Uterus (tissue), 4 donors: Measurements from ENCODE around the gene PDPN. TPM values are rescaled to one million over a fixed set of nuclear protein-coding genes. Genes with fewer than 3 reads are reported as not detected.
A peak's percentile ranks its signal among the peaks of the same experiment; 100 is the strongest.

Experiments used
- DNase-seq, 2 donors: peaks; one replicate each; pipeline ENCODE4 v3.0.0-alpha.2; 2019 to 2020
- H3K27ac ChIP-seq, 2 donors: fragments of 200-600 bp; sonication (generic); 1 replicate in 1 of 2; 2 replicates in 1 of 2; pipeline ENCODE4 v1.5.1; 2016 to 2018
- H3K27me3 ChIP-seq, 2 donors: fragments of 200-600 bp; sonication (generic); one replicate each; pipeline ENCODE4 v1.5.1; 2018 to 2019; ENCODE audit warnings: control low read depth in 1 of 2
- H3K36me3 ChIP-seq, 2 donors: fragments of 200-600 bp; sonication (generic); one replicate each; pipeline ENCODE4 v1.5.1; 2019; ENCODE audit warnings: control low read depth in 1 of 2
- H3K4me1 ChIP-seq, 2 donors: fragments of 200-600 bp; sonication (generic); one replicate each; pipeline ENCODE4 v1.5.1; 2018 to 2019; ENCODE audit warnings: control low read depth in 1 of 2
- H3K4me3 ChIP-seq, 2 donors: fragments of 200-600 bp; sonication (generic); 1 replicate in 1 of 2; 2 replicates in 1 of 2; pipeline ENCODE4 v1.5.1; 2018 to 2019; ENCODE audit warnings: mild to moderate bottlenecking in 1 of 2
- H3K9me3 ChIP-seq, 2 donors: fragments of 200-600 bp; sonication (generic); one replicate each; pipeline ENCODE4 v1.5.1; 2019; ENCODE audit warnings: control low read depth in 1 of 2
- POLR2A ChIP-seq, 2 donors: fragments of 450-650 bp; IDR thresholded peaks; one replicate each; pipeline ENCODE4 v1.6.1; 2016; ENCODE audit warnings: antibody characterized with exemption in 2 of 2, mild to moderate bottlenecking in 1 of 2, moderate library complexity in 1 of 2
- intact Hi-C: fragments of 100-400 bp; cut with DNase I; formaldehyde crosslinking; loops from one replicate; pipeline ENCODE4 v1.15.1; 2023; ENCODE audit warnings: low total_unique reads
- total RNA-seq, 4 donors: library from RNA; depleted of rRNA in 3 of 4; stranded (reverse); fragments of >200 nt in 3 of 4; gene quantifications; one replicate each; pipeline versions ENCODE4 v1.1.0 to v1.2.4, GENCODE V29; 2014 to 2023
- TF ChIP-seq, protein P1 (sequence below), 4 experiments: fragments of 200-600 bp in 2 of 4; fragments of 450-650 bp in 2 of 4; sonication (generic) in 2 of 4; IDR thresholded peaks; one replicate each; pipeline ENCODE4 v1.5.1; 2016 to 2019; ENCODE audit warnings: antibody characterized with exemption in 4 of 4, mild to moderate bottlenecking in 2 of 4, moderate library complexity in 1 of 4
- donor health status: DM: yes; HTN: yes; CAD: no.

Gene PDPN
- total RNA-seq, 4 donors from 2014 or later, result 17.7 to 50.0 (median 30.7) TPM

DNA sequence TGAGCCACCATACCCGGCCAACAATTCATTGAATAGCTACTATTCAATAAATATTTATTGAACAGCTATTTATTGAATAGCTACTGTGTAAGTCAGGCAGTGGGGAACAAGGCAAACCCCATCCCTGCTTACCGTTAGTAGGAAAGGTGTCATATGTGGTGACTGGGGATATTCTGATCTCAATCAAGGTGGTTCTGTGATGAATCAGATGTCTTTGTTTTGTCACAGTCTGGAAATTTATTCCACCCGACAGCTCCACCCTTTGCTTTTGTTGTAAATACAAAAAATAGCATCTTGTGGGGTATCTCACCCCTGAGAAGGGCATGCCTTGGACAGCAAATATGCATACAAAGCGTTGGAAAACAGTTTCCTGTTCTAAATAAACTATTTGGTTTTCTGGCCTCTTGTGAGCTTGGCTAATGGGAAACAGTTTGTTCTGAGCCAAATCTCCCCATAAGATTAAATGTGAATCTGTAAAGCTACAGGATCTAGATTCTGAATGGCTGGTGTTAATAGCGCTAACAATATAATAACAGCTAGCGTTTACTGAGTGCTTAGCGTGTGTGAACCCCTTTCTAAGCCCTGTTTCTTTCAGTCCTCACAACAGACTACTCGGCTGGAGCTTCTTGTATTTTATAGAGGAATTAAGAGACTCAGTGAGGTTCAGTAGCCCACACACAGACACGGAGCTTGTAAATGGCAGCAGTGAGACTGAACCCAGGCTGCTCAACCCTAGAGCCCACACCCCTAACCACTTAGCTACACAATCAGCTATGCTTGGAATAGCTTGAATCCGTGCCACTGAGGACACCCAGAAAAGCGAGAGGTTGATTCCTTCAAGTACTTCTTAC is 5.5 kb downstream of the PDPN start:
- H3K36me3 ChIP-seq, result peaks cover 0 to 2% of the 10 kb centered on the region in 2 donors
- H3K27ac ChIP-seq, result no peak overlapping the region
- peaks cover 0 to 4% of the 10 kb centered on the region in 2 donors for H3K4me1 ChIP-seq
- H3K9me3 ChIP-seq, result no peaks in the 10 kb centered on the region
- intact Hi-C loops, result no loop called here
- H3K4me3 ChIP-seq, result no peak overlapping the region
- no peaks in the 10 kb centered on the region for H3K27me3 ChIP-seq
- TF ChIP-seq, protein P1, sequence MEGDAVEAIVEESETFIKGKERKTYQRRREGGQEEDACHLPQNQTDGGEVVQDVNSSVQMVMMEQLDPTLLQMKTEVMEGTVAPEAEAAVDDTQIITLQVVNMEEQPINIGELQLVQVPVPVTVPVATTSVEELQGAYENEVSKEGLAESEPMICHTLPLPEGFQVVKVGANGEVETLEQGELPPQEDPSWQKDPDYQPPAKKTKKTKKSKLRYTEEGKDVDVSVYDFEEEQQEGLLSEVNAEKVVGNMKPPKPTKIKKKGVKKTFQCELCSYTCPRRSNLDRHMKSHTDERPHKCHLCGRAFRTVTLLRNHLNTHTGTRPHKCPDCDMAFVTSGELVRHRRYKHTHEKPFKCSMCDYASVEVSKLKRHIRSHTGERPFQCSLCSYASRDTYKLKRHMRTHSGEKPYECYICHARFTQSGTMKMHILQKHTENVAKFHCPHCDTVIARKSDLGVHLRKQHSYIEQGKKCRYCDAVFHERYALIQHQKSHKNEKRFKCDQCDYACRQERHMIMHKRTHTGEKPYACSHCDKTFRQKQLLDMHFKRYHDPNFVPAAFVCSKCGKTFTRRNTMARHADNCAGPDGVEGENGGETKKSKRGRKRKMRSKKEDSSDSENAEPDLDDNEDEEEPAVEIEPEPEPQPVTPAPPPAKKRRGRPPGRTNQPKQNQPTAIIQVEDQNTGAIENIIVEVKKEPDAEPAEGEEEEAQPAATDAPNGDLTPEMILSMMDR (IDR thresholded peaks at IDR 0.05), result no peak
- no peak for TF ChIP-seq POLR2A (IDR thresholded peaks at IDR 0.05)
- DNase-seq, result no peak

DNA sequence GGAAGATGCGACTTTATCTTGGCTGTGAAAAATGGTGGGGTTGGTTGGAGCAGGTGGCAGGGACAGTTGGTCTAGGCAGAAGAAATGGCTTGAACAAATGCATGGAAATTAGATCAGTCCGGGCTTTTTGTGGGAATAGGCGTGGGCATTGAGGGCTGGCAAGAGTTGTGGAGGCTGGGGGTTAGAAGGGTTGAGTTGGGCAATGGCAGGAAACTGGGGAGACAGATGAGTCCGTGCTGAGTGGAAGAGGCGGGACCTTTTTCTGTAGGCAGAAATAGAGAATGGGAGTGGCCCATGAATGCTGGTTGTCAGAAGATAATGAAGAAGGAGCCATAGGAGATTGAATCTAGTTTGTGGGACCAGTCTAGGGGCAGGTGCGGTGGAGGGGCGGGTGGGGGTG is 6.9 kb downstream of the PDPN start:
- Histone ChIP-seq H3K4me3 (no peak overlapping the region), H3K27me3 (no peaks in the 10 kb centered on the region), H3K9me3 (no peaks in the 10 kb centered on the region), H3K4me1 (peaks cover 0 to 5% of the 10 kb centered on the region in 2 donors), H3K36me3 (peaks cover 0 to 2% of the 10 kb centered on the region in 2 donors), H3K27ac (no peak overlapping the region)
- intact Hi-C loops, result no loop called here
- DNase-seq, result no peak
- no peak for TF ChIP-seq POLR2A (IDR thresholded peaks at IDR 0.05)
- TF ChIP-seq, protein P1 (IDR thresholded peaks at IDR 0.05), result no peak

DNA sequence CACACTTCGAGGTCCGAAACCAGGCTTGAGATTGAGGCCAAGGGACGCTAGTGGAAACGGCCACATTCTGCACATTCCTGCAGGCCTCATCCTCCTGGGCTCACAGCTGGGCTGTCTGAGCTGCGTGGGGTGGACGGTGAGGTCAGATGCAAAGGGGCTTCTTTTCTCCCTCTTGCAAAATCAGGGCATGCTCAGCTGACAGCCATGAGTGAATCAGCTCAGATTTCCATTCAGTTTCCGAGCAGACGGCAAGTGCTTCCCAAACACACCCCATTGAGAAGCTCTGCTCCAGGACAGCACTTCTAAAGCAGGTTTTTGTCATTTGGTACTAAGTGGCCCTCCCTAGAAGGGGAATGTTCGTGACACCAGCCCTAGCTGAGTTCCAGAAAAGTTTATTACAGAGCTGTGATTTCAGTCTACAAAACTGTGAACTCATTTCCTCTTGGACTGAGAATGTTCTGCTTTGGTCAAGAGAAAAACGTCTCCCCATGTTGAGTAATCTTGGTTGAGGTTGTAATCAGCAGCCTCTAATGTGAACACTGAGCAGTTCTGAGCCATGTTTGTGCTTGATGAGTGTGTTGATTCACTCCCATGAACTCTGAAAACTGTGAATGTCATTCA is 10.0 kb downstream of the PDPN start:
- DNase-seq, result peak; percentile 69 to 75
- TF ChIP-seq POLR2A (IDR thresholded peaks at IDR 0.05), result no peak
- TF ChIP-seq, protein P1 (IDR thresholded peaks at IDR 0.05), result no peak
- Histone ChIP-seq H3K4me1 (peaks cover 0 to 5% of the 10 kb centered on the region in 2 donors), H3K27me3 (no peaks in the 10 kb centered on the region), H3K27ac (peak overlapping the region; percentile 72 to 79), H3K4me3 (no peak overlapping the region), H3K36me3 (no peaks in the 10 kb centered on the region), H3K9me3 (no peaks in the 10 kb centered on the region)
- intact Hi-C loops, result no loop called here

DNA sequence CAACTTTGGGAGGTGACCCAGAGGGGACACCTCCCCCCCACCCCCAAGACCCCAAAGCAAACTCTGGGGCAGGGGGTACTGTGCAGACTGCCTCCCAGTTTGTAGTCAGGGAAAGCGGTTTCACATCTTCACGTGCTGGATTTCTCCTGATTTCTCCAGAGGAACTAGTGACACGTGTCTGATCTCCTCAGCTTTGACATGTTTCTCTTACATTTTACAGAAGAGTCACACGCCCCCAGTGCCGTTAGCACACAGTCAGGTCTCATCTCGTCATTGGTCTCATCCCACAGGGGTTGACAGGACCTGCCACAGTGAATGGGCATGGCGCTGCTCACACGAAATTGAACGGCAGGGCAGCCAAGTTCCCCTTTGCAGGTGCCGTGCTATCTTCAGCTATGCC is 11.8 kb downstream of the PDPN start:
- no peak overlapping the region for H3K4me3 ChIP-seq
- DNase-seq, result no peak
- no peak overlapping the region for H3K27ac ChIP-seq
- no peaks in the 10 kb centered on the region for H3K27me3 ChIP-seq
- H3K4me1 ChIP-seq, result peaks cover 0 to 5% of the 10 kb centered on the region in 2 donors
- no peaks in the 10 kb centered on the region for H3K36me3 ChIP-seq
- no peaks in the 10 kb centered on the region for H3K9me3 ChIP-seq
- intact Hi-C loops, result no loop called here
- TF ChIP-seq, protein P1 (IDR thresholded peaks at IDR 0.05), result no peak
- no peak for TF ChIP-seq POLR2A (IDR thresholded peaks at IDR 0.05)

DNA sequence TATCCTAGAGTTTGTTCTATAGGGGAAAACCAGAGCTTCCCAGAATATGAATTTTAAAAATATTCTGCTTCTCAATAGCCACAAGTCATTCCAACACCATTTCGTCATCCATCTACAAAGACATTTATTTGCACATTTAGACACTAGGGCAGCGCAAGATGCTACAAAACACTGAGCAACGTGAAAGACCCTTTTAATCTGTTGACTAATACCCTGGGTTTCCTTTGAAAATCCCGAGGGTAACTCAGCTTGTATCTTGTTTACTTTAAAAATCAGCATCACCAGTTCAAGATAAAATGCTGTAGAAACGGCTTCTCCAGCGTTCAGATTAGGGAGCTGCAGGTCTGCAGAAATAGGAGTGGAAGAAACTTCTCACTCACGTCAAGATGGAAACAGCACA is 13.5 kb downstream of the PDPN start:
- TF ChIP-seq POLR2A (IDR thresholded peaks at IDR 0.05), result no peak
- TF ChIP-seq, protein P1 (IDR thresholded peaks at IDR 0.05), result no peak
- intact Hi-C loops, result no loop called here
- Histone ChIP-seq H3K9me3 (no peaks in the 10 kb centered on the region), H3K4me3 (no peak overlapping the region), H3K27ac (no peak overlapping the region), H3K36me3 (no peaks in the 10 kb centered on the region), H3K4me1 (peaks cover 0 to 5% of the 10 kb centered on the region in 2 donors), H3K27me3 (no peaks in the 10 kb centered on the region)
- DNase-seq, result no peak
